Spleen (tissue), 11 donors: ENCODE measurements around the gene THAP9. TPM values are rescaled to one million over a fixed set of nuclear protein-coding genes. Genes with fewer than 3 reads are reported as not detected.
"Not testable (repeated sequence)": the region's sequence is repeated elsewhere in the genome, so short reads cannot be mapped to it uniquely, and the experiment has no call there.

Source experiments
- DNase-seq: peaks from one replicate; pipeline ENCODE4 v3.0.0-alpha.2; 2020
- H3K27ac ChIP-seq, 8 donors: fragments of 200-600 bp; sonication (generic) in 7 of 8; 1 replicate in 4 of 8; 2 replicates in 4 of 8; pipeline versions ENCODE4 v1.5.0 to v1.8.0; 2016 to 2021; ENCODE audit warnings: inconsistent platforms in 4 of 8, mild to moderate bottlenecking in 4 of 8, moderate library complexity in 1 of 8
- H3K27me3 ChIP-seq, 7 donors: fragments of 200-600 bp; sonication (generic) in 6 of 7; replicated peaks in 1 of 7; 1 replicate in 4 of 7; 2 replicates in 3 of 7; pipeline versions ENCODE4 v1.5.0 to v1.8.0; 2016 to 2021; ENCODE audit warnings: inconsistent platforms in 3 of 7, mild to moderate bottlenecking in 1 of 7
- H3K36me3 ChIP-seq, 6 donors: fragments of 200-600 bp; sonication (generic) in 5 of 6; 1 replicate in 4 of 6; 2 replicates in 2 of 6; pipeline versions ENCODE4 v1.5.0 to v1.8.0; 2016 to 2021; ENCODE audit warnings: inconsistent platforms in 2 of 6
- H3K4me1 ChIP-seq, 6 donors: fragments of 200-600 bp; sonication (generic) in 5 of 6; 1 replicate in 3 of 6; 2 replicates in 3 of 6; pipeline versions ENCODE4 v1.5.0 to v1.8.0; 2016 to 2021; ENCODE audit warnings: inconsistent platforms in 3 of 6
- H3K4me3 ChIP-seq, 8 donors: fragments of 200-600 bp; sonication (generic) in 7 of 8; 1 replicate in 4 of 8; 2 replicates in 4 of 8; pipeline versions ENCODE4 v1.5.0 to v1.8.0; 2016 to 2021; ENCODE audit warnings: inconsistent platforms in 4 of 8, mild to moderate bottlenecking in 4 of 8, moderate library complexity in 2 of 8
- H3K9me3 ChIP-seq, 8 donors: fragments of 200-600 bp; sonication (generic) in 7 of 8; 1 replicate in 4 of 8; 2 replicates in 4 of 8; pipeline versions ENCODE4 v1.5.0 to v1.8.0; 2016 to 2021; ENCODE audit warnings: inconsistent platforms in 4 of 8
- CTCF ChIP-seq, 11 experiments: fragments of 200-600 bp in 7 of 11; fragments of 450-650 bp in 4 of 11; sonication (generic) in 4 of 11; IDR thresholded peaks in 8 of 11; conservative IDR thresholded peaks in 3 of 11; 1 replicate in 7 of 11; 2 replicates in 4 of 11; pipeline versions ENCODE4 v1.4.0 to v1.8.0; 2016 to 2021; ENCODE audit warnings: antibody characterized with exemption in 11 of 11, inconsistent platforms in 4 of 11, mild to moderate bottlenecking in 1 of 11
- POLR2A ChIP-seq, 3 donors: fragments of 450-650 bp; IDR thresholded peaks; one replicate each; pipeline ENCODE4 v1.5.1; 2017; ENCODE audit warnings: antibody characterized with exemption in 3 of 3, mild to moderate bottlenecking in 1 of 3
- POLR2AphosphoS5 ChIP-seq, 3 donors: sonication (generic); formaldehyde crosslinking; IDR thresholded peaks; one replicate each; pipeline ENCODE4 v1.5.1; 2017; ENCODE audit warnings: antibody characterized with exemption in 3 of 3
- WGBS, 5 donors: extraction: QIAGEN DNeasy Blood & Tissue Kit in 3 of 5; methylation state at CpG; one replicate each; pipeline versions ENCODE4 v1.1.5 to v1.1.7; 2013 to 2018; 5-methylcytosine and 5-hydroxymethylcytosine counted together
- intact Hi-C: fragments of 100-400 bp; cut with DNase I; formaldehyde crosslinking; loops from one replicate; pipeline ENCODE4 v1.15.0; 2023; ENCODE audit warnings: low total_unique reads
- polyA plus RNA-seq, 3 donors: library from polyadenylated mRNA; stranded (reverse); fragments of 200-250 nt; gene quantifications; one replicate each; pipeline ENCODE4 v1.2.1, GENCODE V29; 2013
- total RNA-seq, 7 donors: library from RNA; depleted of rRNA in 3 of 7; stranded (reverse); fragments of >200 nt in 3 of 7; fragmentation: NEBNext Ultra II Directional in 4 of 7; extraction: Animal tissue kit (Norgen Biotek cat#: 25700) in 4 of 7; gene quantifications; one replicate each; pipeline versions ENCODE4 v1.1.0 to v1.2.1, GENCODE V29; 2016 to 2021
- donor health status: healthy with polysubstance abuse.
- donor health status: DM: no; HTN: no; CAD: no; lungs with moderate emphysema.
- donor health status: DM: no; HTN: no; CAD: no.
- donor health status: Bipolar disorder and iron deficiency.
- donor health status: healthy.
- donor health status: DM: no; HTN: no; CAD: no.
- donor health status: DM: yes; HTN: yes; CAD: no.

THAP9 gene
- total and polyA plus RNA-seq, 10 donors = 1.8 to 8.1 (median 3.2) TPM

GRCh38 chr4:82905205-82905604 is 4.7 kb downstream of the THAP9 start:
- Histone ChIP-seq H3K9me3 (no peaks in the 10 kb centered on the region), H3K27me3 (no peaks in the 10 kb centered on the region), H3K4me3 (no peak overlapping the region), H3K27ac (no peak overlapping the region), H3K36me3 (peaks cover 0 to 29% (median 6%) of the 10 kb centered on the region in 6 donors), H3K4me1 (peaks cover 4 to 31% (median 10%) of the 10 kb centered on the region in 6 donors)
- intact Hi-C loops = loop anchor here (10.0 kb wide), 1 partner anchor 110 kb away; the partner anchor contains the start of gene LIN54
- no peak for DNase-seq
- WGBS, 5 donors = 39 to 55% (median 51%) methylated on average over 2 of the region's 2 CpGs
- TF ChIP-seq POLR2A (IDR thresholded peaks at IDR 0.05) (no peak), CTCF (IDR thresholded peaks at IDR 0.05 in 8 of 11, conservative IDR thresholded peaks at IDR 0.05 in 3 of 11) (no peak), POLR2AphosphoS5 (IDR thresholded peaks at IDR 0.05) (no peak)

GRCh38 chr4:82906469-82906868 is 5.9 kb downstream of the THAP9 start:
- H3K4me1 ChIP-seq = peaks cover 3 to 28% (median 8%) of the 10 kb centered on the region in 6 donors
- no peak for TF ChIP-seq CTCF (IDR thresholded peaks at IDR 0.05 in 8 of 11, conservative IDR thresholded peaks at IDR 0.05 in 3 of 11)
- TF ChIP-seq POLR2AphosphoS5 (IDR thresholded peaks at IDR 0.05) = no peak
- TF ChIP-seq POLR2A (IDR thresholded peaks at IDR 0.05) = no peak
- H3K36me3 ChIP-seq = peaks cover 0 to 39% (median 6%) of the 10 kb centered on the region in 6 donors
- H3K27ac ChIP-seq = no peak overlapping the region
- 77 to 90% (median 84%) methylated on average over 3 of the region's 3 CpGs for WGBS, 5 donors
- no peak for DNase-seq
- intact Hi-C loops = loop anchor here (10.0 kb wide), 1 partner anchor 108 kb away; the partner anchor contains the start of gene LIN54
- no peak overlapping the region for H3K4me3 ChIP-seq
- H3K27me3 ChIP-seq = no peaks in the 10 kb centered on the region
- H3K9me3 ChIP-seq = no peaks in the 10 kb centered on the region

- Histone ChIP-seq H3K4me1 (peaks cover 0 to 15% (median 2%) of the 10 kb centered on the region in 6 donors), H3K9me3 (no peaks in the 10 kb centered on the region), H3K27me3 (no peaks in the 10 kb centered on the region), H3K27ac (no peak overlapping the region), H3K36me3 (peaks cover 0 to 52% (median 6%) of the 10 kb centered on the region in 6 donors), H3K4me3 (no peak overlapping the region)
- no peak for DNase-seq
- TF ChIP-seq CTCF (IDR thresholded peaks at IDR 0.05 in 8 of 11, conservative IDR thresholded peaks at IDR 0.05 in 3 of 11) = no peak
- no peak for TF ChIP-seq POLR2AphosphoS5 (IDR thresholded peaks at IDR 0.05)
- no peak for TF ChIP-seq POLR2A (IDR thresholded peaks at IDR 0.05)
- WGBS, 5 donors = 67 to 76% (median 75%) methylated on average over 1 of the region's 1 CpG
- intact Hi-C loops = loop anchor here (10.0 kb wide), 1 partner anchor 105 kb away; the partner anchor contains the start of gene LIN54
These were observed 8.8 kb downstream of the THAP9 start for GRCh38 chr4:82909326-82909725.

- 43 to 49% (median 45%) methylated on average over 2 of the region's 2 CpGs for WGBS, 5 donors
- Histone ChIP-seq H3K9me3 (no peaks in the 10 kb centered on the region), H3K4me3 (no peak overlapping the region), H3K27me3 (no peaks in the 10 kb centered on the region), H3K36me3 (peaks cover 0 to 48% (median 10%) of the 10 kb centered on the region in 6 donors), H3K27ac (no peak overlapping the region), H3K4me1 (no peaks in the 10 kb centered on the region)
- TF ChIP-seq POLR2A (IDR thresholded peaks at IDR 0.05) (no peak), POLR2AphosphoS5 (IDR thresholded peaks at IDR 0.05) (no peak), CTCF (IDR thresholded peaks at IDR 0.05 in 8 of 11, conservative IDR thresholded peaks at IDR 0.05 in 3 of 11) (no peak)
- DNase-seq = no peak
- intact Hi-C loops = no loop called here
These were observed 12.8 kb downstream of the THAP9 start for GRCh38 chr4:82913305-82913704.

- H3K4me3 ChIP-seq, DNase-seq, H3K27me3 ChIP-seq, intact Hi-C loops, H3K9me3 ChIP-seq, H3K27ac ChIP-seq, H3K4me1 ChIP-seq: not testable (repeated sequence)
- WGBS, 5 donors = 95 to 98% (median 97%) methylated on average over 2 of the region's 2 CpGs
- H3K36me3 ChIP-seq = peaks cover 0 to 42% (median 10%) of the 10 kb centered on the region in 6 donors
These were observed 13.4 kb downstream of the THAP9 start for GRCh38 chr4:82913968-82914367.
